ENCODE measurements around the gene MOK. TPM values are rescaled to one million over a fixed set of nuclear protein-coding genes. Genes with fewer than 3 reads are reported as not detected.

Gene MOK
- total RNA-seq, 1 experiment from 2014 or later, result 2.8 TPM

DNA sequence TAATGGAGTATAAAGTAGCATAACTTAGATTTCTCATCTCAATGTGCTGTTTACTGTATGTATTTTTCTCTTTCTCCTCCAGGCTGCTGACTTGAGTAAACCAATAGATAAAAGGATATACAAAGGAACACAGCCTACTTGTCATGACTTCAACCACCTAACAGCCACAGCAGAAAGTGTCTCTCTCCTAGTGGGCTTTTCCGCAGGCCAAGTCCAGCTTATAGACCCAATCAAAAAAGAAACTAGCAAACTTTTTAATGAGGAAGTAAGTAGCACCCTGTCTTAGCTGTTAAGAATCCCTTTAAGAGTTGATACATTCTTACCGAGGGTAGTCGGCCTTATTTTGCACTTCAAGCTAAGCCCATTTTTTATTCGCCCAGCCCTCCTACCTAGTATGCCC lies 110.1 kb downstream of the MOK start:
- no peak overlapping the region for H3K27ac Mint-ChIP-seq
- Histone ChIP-seq H3K79me2 (ENCODE audit: insufficient read depth, low read length) (peaks cover under 1% of the 10 kb centered on the region; the same call in 1 of the 2 replicates), H2BK15ac (ENCODE audit: low read depth, low read length) (no peak overlapping the region), H2BK12ac (ENCODE audit: insufficient read length, low read depth, low read length) (no peak overlapping the region), H3K27me3 (ENCODE audit: insufficient read depth, low read length) (no peaks in the 10 kb centered on the region), H2AK5ac (ENCODE audit: insufficient read length, low read length) (no peak overlapping the region), H2BK120ac (ENCODE audit: low read depth, low read length, poor library complexity, severe bottlenecking) (no peak overlapping the region), H2AFZ (ENCODE audit: low read length) (no peak overlapping the region), H2BK20ac (ENCODE audit: low read depth, low read length, poor library complexity, severe bottlenecking) (no peak overlapping the region), H3K18ac (ENCODE audit: insufficient read length, low read depth, low read length) (no peak overlapping the region), H3T11ph (ENCODE audit: low read length) (no peak overlapping the region), H4K5ac (ENCODE audit: insufficient read length, low read depth, low read length) (no peak overlapping the region), H3K4ac (ENCODE audit: low read depth, low read length) (no peak overlapping the region), H4K20me1 (ENCODE audit: control insufficient read depth, insufficient read depth, insufficient read length) (no peaks in the 10 kb centered on the region), H3K23me2 (ENCODE audit: insufficient read length, low read depth, low read length, poor library complexity, severe bottlenecking) (no peaks in the 10 kb centered on the region), H3K27ac (ENCODE audit: insufficient read length, low read depth, low read length) (no peak overlapping the region), H2BK5ac (ENCODE audit: insufficient read length, low read length) (no peak overlapping the region), H4K8ac (replicated peaks; ENCODE audit: insufficient read length, low read depth, low read length) (no peak overlapping the region), H3K4me2 (ENCODE audit: insufficient read depth, insufficient read length, low read length) (no peak overlapping the region), H3K23ac (ENCODE audit: insufficient read length, low read depth, low read length) (no peak overlapping the region), H3K4me1 (ENCODE audit: insufficient read depth, low read length) (peaks cover 4% of the 10 kb centered on the region; the same call in 1 of the 2 replicates), H3K79me1 (ENCODE audit: insufficient read depth, low read depth, low read length, poor library complexity, severe bottlenecking) (peaks cover 4% of the 10 kb centered on the region), H3K56ac (ENCODE audit: insufficient read length, low read depth, low read length) (no peak overlapping the region), H3K9ac (ENCODE audit: extremely low read depth, insufficient read length, low read length) (no peak overlapping the region), H3K9me3 (ENCODE audit: control insufficient read depth, low read depth, low read length) (no peaks in the 10 kb centered on the region), H4K91ac (ENCODE audit: insufficient read length, low read depth, low read length) (no peak overlapping the region), H3K14ac (ENCODE audit: insufficient read depth, low read length) (no peak overlapping the region)
- H3K27me3 Mint-ChIP-seq (ENCODE audit: low read depth), result no peaks in the 10 kb centered on the region
- H3K36me3 Mint-ChIP-seq (ENCODE audit: insufficient read depth in 1 of 3, low read depth in 3 of 3), result peaks cover 9 to 37% (median 29%) of the 10 kb centered on the region in 3 experiments; a peak in 6 of 7 replicates
- no peak for DNase-seq
- TF ChIP-seq, protein P1, sequence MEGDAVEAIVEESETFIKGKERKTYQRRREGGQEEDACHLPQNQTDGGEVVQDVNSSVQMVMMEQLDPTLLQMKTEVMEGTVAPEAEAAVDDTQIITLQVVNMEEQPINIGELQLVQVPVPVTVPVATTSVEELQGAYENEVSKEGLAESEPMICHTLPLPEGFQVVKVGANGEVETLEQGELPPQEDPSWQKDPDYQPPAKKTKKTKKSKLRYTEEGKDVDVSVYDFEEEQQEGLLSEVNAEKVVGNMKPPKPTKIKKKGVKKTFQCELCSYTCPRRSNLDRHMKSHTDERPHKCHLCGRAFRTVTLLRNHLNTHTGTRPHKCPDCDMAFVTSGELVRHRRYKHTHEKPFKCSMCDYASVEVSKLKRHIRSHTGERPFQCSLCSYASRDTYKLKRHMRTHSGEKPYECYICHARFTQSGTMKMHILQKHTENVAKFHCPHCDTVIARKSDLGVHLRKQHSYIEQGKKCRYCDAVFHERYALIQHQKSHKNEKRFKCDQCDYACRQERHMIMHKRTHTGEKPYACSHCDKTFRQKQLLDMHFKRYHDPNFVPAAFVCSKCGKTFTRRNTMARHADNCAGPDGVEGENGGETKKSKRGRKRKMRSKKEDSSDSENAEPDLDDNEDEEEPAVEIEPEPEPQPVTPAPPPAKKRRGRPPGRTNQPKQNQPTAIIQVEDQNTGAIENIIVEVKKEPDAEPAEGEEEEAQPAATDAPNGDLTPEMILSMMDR (conservative IDR thresholded peaks at IDR 0.05), result no peak
- no CpG with 5 or more reads among the region's 4 CpGs for WGBS (ENCODE audit: extremely low coverage, insufficient read length, low lambda C conversion rate)
- H3K4me3 Mint-ChIP-seq, result no peak overlapping the region
- peaks cover 29 to 30% of the 10 kb centered on the region in 2 experiments for H3K4me1 Mint-ChIP-seq
- H3K9me3 Mint-ChIP-seq, result no peaks in the 10 kb centered on the region

Data from H9 (cell line).